IMR-90 (cell line): Measurements from ENCODE around the gene SORCS1. TPM values are rescaled to one million over a fixed set of nuclear protein-coding genes. Genes with fewer than 3 reads are reported as not detected.

Source experiments
- ATAC-seq: fragments of 200-7000 bp; cut with Tn5 transposase; 2 replicates; pipeline ENCODE4 v1.9.1; 2020; ENCODE audit warnings: low read depth, mild to moderate bottlenecking, moderate library complexity
- BruUV-seq: library from RNA; stranded (reverse); fragments of 400-500 nt; replicated peaks from 2 replicates; lab custom pipeline; 2021; lab: Mats Ljungman, UMichigan
- CTCF ChIA-PET: fragments of 300-600 bp; formaldehyde crosslinking; extraction: SDS; loops from one replicate; lab custom pipeline; 2021; ENCODE audit warnings: antibody characterized with exemption; lab: Yijun Ruan, JAX
- POLR2A ChIA-PET: fragments of 300-600 bp; sonication (Branson Sonifier 250); formaldehyde crosslinking; loops from one replicate; lab custom pipeline; 2022; ENCODE audit warnings: antibody characterized with exemption; ENCODE audit not compliant: unreplicated experiment; lab: Charles Lee
- DNase-seq: peaks from one replicate; pipeline ENCODE4 v3.0.0; 2013
- H2AFZ ChIP-seq: replicated peaks from 2 replicates; pipeline ENCODE3; 2013; ENCODE audit warnings: low read length, mild to moderate bottlenecking; ENCODE audit not compliant: poor library complexity
- H2AK5ac ChIP-seq: 2 replicates; pipeline ENCODE4 v1.6.1; 2013; ENCODE audit warnings: low read depth, low read length, inconsistent platforms
- H2AK9ac ChIP-seq: replicated peaks from 2 replicates; pipeline ENCODE3; 2013; ENCODE audit warnings: mild to moderate bottlenecking, low read depth, low read length, moderate library complexity; ENCODE audit not compliant: poor library complexity
- H2BK120ac ChIP-seq: 2 replicates; pipeline ENCODE4 v1.6.1; 2013; ENCODE audit warnings: low read depth, low read length, inconsistent platforms
- H2BK15ac ChIP-seq: 3 replicates; pipeline ENCODE4 v1.6.1; 2013; ENCODE audit warnings: low read depth, low read length, inconsistent platforms
- H2BK20ac ChIP-seq: 2 replicates; pipeline ENCODE4 v1.6.1; 2013; ENCODE audit warnings: low read depth, mild to moderate bottlenecking, inconsistent platforms, low read length, moderate library complexity
- H2BK5ac ChIP-seq: 2 replicates; pipeline ENCODE4 v1.6.1; 2013; ENCODE audit warnings: mild to moderate bottlenecking, low read depth, low read length, inconsistent platforms; ENCODE audit not compliant: poor library complexity, severe bottlenecking
- H3K14ac ChIP-seq: replicated peaks from 2 replicates; pipeline ENCODE4 v1.6.1; 2013; ENCODE audit warnings: low read depth, low read length, inconsistent platforms
- H3K18ac ChIP-seq: 2 replicates; pipeline ENCODE4 v1.6.1; 2013; ENCODE audit warnings: low read depth, low read length, control low read depth
- H3K23ac ChIP-seq: 2 replicates; pipeline ENCODE4 v1.6.1; 2013; ENCODE audit warnings: low read depth, low read length, inconsistent platforms
- H3K27ac ChIP-seq: 2 replicates; pipeline ENCODE4 v1.5.1; 2013; ENCODE audit warnings: mild to moderate bottlenecking, control low read depth, low read length; ENCODE audit not compliant: insufficient read depth
- H3K27me3 ChIP-seq: 2 replicates; pipeline ENCODE4 v1.6.1; 2013; ENCODE audit warnings: low read length; ENCODE audit not compliant: control insufficient read depth, insufficient read depth
- H3K36me3 ChIP-seq: 2 replicates; pipeline ENCODE4 v1.6.1; 2013; ENCODE audit warnings: low read length, mixed read lengths; ENCODE audit not compliant: control insufficient read depth, insufficient read depth
- H3K4ac ChIP-seq: 2 replicates; pipeline ENCODE4 v1.6.1; 2013; ENCODE audit warnings: low read depth, low read length, inconsistent platforms
- H3K4me1 ChIP-seq: 2 replicates; pipeline ENCODE4 v1.6.1; 2013; ENCODE audit warnings: low read length, mixed read lengths; ENCODE audit not compliant: control insufficient read depth, insufficient read depth
- H3K4me2 ChIP-seq: 2 replicates; pipeline ENCODE4 v1.6.1; 2013; ENCODE audit warnings: low read depth, mild to moderate bottlenecking, control low read depth, low read length, moderate library complexity
- H3K4me3 ChIP-seq: 2 replicates; pipeline ENCODE4 v1.5.1; 2013; ENCODE audit warnings: low read depth, mild to moderate bottlenecking, control low read depth, low read length, moderate library complexity; ENCODE audit not compliant: insufficient read depth
- H3K56ac ChIP-seq: 2 replicates; pipeline ENCODE4 v1.6.1; 2013; ENCODE audit warnings: low read length, inconsistent platforms; ENCODE audit not compliant: insufficient read depth; ENCODE audit errors: extremely low read depth
- H3K79me1 ChIP-seq, 2 experiments: 2 replicates each; pipeline ENCODE4 v1.6.1; 2013; ENCODE audit warnings: low read length in 2 of 2, inconsistent platforms in 1 of 2, low read depth in 1 of 2
- H3K9ac ChIP-seq: 2 replicates; pipeline ENCODE4 v1.6.1; 2013; ENCODE audit warnings: low read depth, low read length, control low read depth
- H3K9me1 ChIP-seq: 2 replicates; pipeline ENCODE4 v1.6.1; 2013; ENCODE audit warnings: low read length, inconsistent platforms; ENCODE audit not compliant: insufficient read depth
- H3K9me3 ChIP-seq: 2 replicates; pipeline ENCODE4 v1.6.1; 2013; ENCODE audit warnings: low read length; ENCODE audit not compliant: control insufficient read depth, insufficient read depth
- H4K20me1 ChIP-seq: 2 replicates; pipeline ENCODE4 v1.6.1; 2013; ENCODE audit warnings: low read length, inconsistent platforms; ENCODE audit not compliant: insufficient read depth
- H4K5ac ChIP-seq: 2 replicates; pipeline ENCODE4 v1.6.1; 2013; ENCODE audit warnings: mild to moderate bottlenecking, low read depth, low read length, control low read depth
- H4K8ac ChIP-seq, 2 experiments: 2 replicates each; pipeline ENCODE4 v1.6.1; 2013; ENCODE audit warnings: low read depth in 2 of 2, low read length in 2 of 2, control low read depth in 1 of 2, inconsistent platforms in 1 of 2
- H4K91ac ChIP-seq: 2 replicates; pipeline ENCODE4 v1.6.1; 2013; ENCODE audit warnings: low read depth, low read length, inconsistent platforms; ENCODE audit not compliant: insufficient read depth
- CEBPB ChIP-seq: IDR thresholded peaks from 2 replicates; pipeline ENCODE4 v1.6.1; 2012; ENCODE audit warnings: low read depth, low read length, improper control_type of control experiment
- CTCF ChIP-seq: conservative IDR thresholded peaks from 2 replicates; pipeline ENCODE4 v1.5.1; 2012; ENCODE audit warnings: mild to moderate bottlenecking, low read depth, low read length, improper control_type of control experiment
- MAFK ChIP-seq: IDR thresholded peaks from 2 replicates; pipeline ENCODE4 v1.6.1; 2012; ENCODE audit warnings: low read depth, low read length, improper control_type of control experiment
- MXI1 ChIP-seq: IDR thresholded peaks from 2 replicates; pipeline ENCODE4 v1.6.1; 2012; ENCODE audit warnings: low read depth, mild to moderate bottlenecking, low read length, moderate library complexity, borderline replicate concordance
- RCOR1 ChIP-seq: IDR thresholded peaks from 2 replicates; pipeline ENCODE4 v1.6.1; 2012; ENCODE audit warnings: mild to moderate bottlenecking, low read length, improper control_type of control experiment; ENCODE audit not compliant: insufficient replicate concordance
- WGBS, 2 experiments: methylation state at CpG; one replicate each; pipeline versions ENCODE4 v1.1.5 to v1.1.7; 2013; ENCODE audit warnings: missing lambda C conversion rate in 2 of 2; ENCODE audit not compliant: insufficient read length in 1 of 2; ENCODE audit errors: extremely low coverage in 2 of 2; 5-methylcytosine and 5-hydroxymethylcytosine counted together
- dilution Hi-C: fragments of 300-500 bp; cut with HindIII; formaldehyde crosslinking; loops from one replicate; pipeline ENCODE4 v1.14.3; 2018; ENCODE audit warnings: low sequenced_read_pairs; ENCODE audit not compliant: unreplicated experiment
- in situ Hi-C: fragments of 300-500 bp; cut with MboI; formaldehyde crosslinking; loops from 3 replicates; pipeline ENCODE4 v1.14.3; 2019; ENCODE audit warnings: low sequenced_read_pairs, inconsistent platforms, mixed read lengths
- intact Hi-C: fragments of 100-400 bp; cut with micrococcal nuclease; formaldehyde crosslinking; loops from 2 replicates; pipeline ENCODE4 v1.10.0; 2022
- polyA plus RNA-seq, 3 experiments: library from polyadenylated mRNA; depleted of rRNA; stranded (reverse); fragments of >200 nt; gene quantifications; 2 replicates each; pipeline ENCODE4 v1.2.3, GENCODE V29; 2012; ENCODE audit warnings: low replicate concordance in 1 of 3
- total RNA-seq: library from RNA; depleted of rRNA; stranded (reverse); fragments of >200 nt; gene quantifications from 2 replicates; pipeline ENCODE4 v1.2.3, GENCODE V29; 2012

The SORCS1 gene
- total and polyA plus RNA-seq, 2 of the 4 experiments (the other 2 are of a cell fraction), result under 0.01 TPM; not detected in 1

GRCh38 chr10:107122703-107123102 lies 41.8 kb downstream of the SORCS1 start:
- in situ Hi-C loops (no loop called here), intact Hi-C loops (no loop called here), dilution Hi-C loops (no loop called here)
- Histone ChIP-seq H2BK5ac (no peak overlapping the region), H3K23ac (no peak overlapping the region), H2BK20ac (no peak overlapping the region), H3K4me1 (no peaks in the 10 kb centered on the region), H2AFZ (no peak overlapping the region), H4K5ac (no peak overlapping the region), H2BK15ac (no peak overlapping the region), H3K9me1 (no peaks in the 10 kb centered on the region), H2BK120ac (no peak overlapping the region), H3K9me3 (peaks cover 5% of the 10 kb centered on the region), H3K9ac (no peak overlapping the region), H3K4me3 (no peak overlapping the region), H3K4me2 (no peak overlapping the region), H3K4ac (no peak overlapping the region), H2AK5ac (no peak overlapping the region), H3K79me1 (no peaks in the 10 kb centered on the region), H3K27ac (no peak overlapping the region), H4K20me1 (no peaks in the 10 kb centered on the region), H4K8ac (no peak overlapping the region), H4K91ac (no peak overlapping the region), H3K14ac (no peak overlapping the region), H3K56ac (no peak overlapping the region), H2AK9ac (no peak overlapping the region), H3K36me3 (no peaks in the 10 kb centered on the region), H3K18ac (no peak overlapping the region), H3K27me3 (no peaks in the 10 kb centered on the region)
- no peak for ATAC-seq
- TF ChIP-seq MXI1 (no peak), CEBPB (no peak), CTCF (no peak), RCOR1 (no peak), MAFK (no peak)
- WGBS, 2 experiments, result no CpG with 5 or more reads among the region's 2 CpGs
- DNase-seq, result no peak
- CTCF ChIA-PET, result no interaction called here
- BruUV-seq, result no TSS peak
- POLR2A ChIA-PET, result no interaction called here
